GM19372 (cell line): Measurements from ENCODE around the gene TMEM108.

Source experiments
- ATAC-seq: cut with Tn5 transposase; IDR thresholded peaks from one replicate; pipeline ENCODE4 v1.9.1; 2021; ENCODE audit warnings: mild to moderate bottlenecking, low read depth, moderate library complexity; ENCODE audit not compliant: unreplicated experiment

Gene TMEM108

DNA sequence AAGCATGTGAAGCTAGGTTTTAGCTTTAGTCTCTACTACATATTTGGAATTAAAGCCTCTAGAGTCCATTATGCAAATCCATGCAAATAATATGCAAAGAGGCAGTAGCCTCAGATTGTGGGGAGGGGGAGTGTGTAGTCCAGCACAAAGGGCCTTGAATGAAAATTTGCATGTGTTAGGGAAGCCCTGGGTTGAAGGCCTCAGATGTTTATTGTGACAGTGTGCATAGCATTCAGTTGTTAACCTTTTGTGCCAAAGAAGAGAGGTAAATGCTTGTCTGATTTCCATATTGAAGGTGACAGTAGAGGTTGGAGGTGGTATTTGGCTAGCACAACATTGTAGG is 337.2 kb downstream of the TMEM108 start:
- no peak for ATAC-seq

GRCh38 chr3:133376810-133377209 is 338.6 kb downstream of the TMEM108 start:
- no peak for ATAC-seq

DNA sequence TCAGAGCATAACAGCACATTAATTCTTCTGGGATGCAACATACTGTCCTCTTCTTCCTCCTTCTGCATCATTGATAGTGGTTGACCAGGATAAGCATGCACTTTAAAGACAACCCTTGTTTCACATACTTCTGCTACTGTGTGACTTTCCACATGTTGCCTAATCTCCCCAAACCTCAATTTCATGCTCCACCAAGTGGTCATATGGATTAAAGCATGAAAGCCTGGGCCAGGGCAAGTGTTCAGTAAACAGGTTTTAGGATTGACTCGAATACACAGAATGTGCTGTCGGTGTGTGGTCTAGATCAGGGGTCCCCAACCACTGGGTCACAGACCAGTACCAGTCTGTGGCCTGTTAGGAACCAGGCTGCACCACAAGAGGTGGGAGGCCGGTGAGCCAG is 339.2 kb downstream of the TMEM108 start:
- no peak for ATAC-seq

DNA sequence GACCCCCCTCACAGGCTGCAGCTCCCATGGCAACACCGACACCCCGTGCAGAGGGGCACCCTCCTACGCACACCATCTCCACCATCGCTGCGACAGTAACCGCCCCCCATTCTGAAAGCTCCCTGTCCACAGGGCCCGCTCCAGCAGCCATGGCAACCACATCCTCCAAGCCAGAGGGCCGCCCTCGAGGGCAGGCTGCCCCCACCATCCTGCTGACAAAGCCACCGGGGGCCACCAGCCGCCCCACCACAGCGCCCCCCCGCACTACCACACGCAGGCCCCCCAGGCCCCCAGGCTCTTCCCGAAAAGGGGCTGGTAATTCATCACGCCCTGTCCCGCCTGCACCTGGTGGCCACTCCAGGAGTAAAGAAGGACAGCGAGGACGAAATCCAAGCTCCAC is 341.7 kb downstream of the TMEM108 start:
- ATAC-seq = no peak

- no peak for ATAC-seq
These were observed 342.5 kb downstream of the TMEM108 start for GRCh38 chr3:133380481-133381225.

DNA sequence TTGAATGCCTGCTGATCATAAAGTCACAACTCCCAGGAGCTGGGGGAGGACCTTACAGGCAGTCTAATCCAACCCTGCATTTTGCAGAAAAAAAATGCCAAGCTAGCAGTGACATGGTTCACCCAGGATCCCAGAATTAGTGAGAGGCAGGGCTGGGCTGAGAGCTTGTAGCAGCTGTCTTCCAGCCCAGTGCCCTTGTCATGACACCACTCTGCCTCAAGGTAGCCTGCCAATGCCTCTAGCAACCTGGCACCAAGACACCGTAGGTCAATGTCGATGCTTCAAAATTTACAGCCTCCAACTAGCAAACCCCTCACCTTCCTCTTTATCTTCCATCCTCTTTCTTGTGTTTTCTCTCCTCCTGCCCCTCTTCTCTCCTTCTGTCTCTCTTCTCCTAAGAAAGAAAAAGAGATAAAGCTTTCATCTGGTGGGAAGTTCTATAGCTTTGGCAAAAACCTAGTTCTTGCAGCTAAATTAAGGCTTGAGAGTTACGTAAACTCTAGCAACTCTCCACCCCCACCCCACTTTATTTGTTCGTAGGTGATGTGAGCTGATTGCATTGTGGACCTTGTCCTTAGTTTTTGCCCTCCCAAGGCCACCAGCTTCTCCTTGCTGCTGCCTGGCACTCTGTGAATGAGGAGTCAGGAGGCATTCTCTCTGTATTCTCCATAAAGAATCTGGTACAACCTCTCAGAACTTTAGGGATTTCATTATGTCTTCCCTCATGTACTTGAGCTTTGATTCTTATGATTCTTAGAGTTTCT is 343.3 kb downstream of the TMEM108 start:
- no peak for ATAC-seq

DNA sequence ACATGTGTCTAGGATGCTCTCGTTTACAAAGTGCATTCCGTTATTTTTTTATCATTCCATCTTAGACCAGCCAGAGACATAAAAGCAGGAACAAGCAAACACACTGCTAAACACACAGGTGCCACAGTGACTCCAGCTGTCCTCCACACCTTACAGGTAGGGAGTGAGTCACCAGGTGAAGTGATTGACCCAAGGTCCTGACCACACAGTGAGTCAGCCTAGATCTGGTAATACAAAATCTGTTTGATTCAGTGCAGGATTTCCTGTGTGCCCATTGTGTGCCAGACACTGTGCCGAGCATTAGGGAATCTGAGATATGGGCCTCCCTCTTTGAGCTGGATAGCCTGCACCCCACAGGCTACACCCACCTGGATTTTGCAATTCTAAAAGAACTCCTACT is 345.0 kb downstream of the TMEM108 start:
- ATAC-seq = no peak

GRCh38 chr3:133383741-133384140 is 345.6 kb downstream of the TMEM108 start:
- no peak for ATAC-seq

- peak; percentile 78 for ATAC-seq
These were observed 346.3 kb downstream of the TMEM108 start for GRCh38 chr3:133384331-133385027.

- ATAC-seq = no peak
These were observed 348.7 kb downstream of the TMEM108 start for GRCh38 chr3:133386876-133387275.

DNA sequence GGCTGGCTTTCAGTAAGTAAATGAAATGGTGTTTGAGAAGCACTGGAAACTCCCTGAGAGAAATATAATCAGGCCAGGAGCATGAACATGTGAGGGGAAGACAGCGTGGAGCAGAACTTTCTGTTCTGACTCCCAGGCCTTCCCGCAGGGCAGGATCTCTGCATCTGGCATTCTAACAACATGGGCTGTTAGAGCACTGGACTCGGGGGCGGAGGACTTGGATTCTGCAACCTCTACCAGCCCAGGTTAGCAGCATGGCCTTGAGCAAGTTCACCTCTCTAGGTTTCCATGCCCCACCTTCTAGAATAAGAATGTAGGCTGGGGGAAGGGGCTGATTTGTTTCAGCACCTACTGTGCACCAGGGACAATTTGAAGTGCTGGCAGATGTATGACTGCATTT is 349.1 kb downstream of the TMEM108 start:
- ATAC-seq = no peak

DNA sequence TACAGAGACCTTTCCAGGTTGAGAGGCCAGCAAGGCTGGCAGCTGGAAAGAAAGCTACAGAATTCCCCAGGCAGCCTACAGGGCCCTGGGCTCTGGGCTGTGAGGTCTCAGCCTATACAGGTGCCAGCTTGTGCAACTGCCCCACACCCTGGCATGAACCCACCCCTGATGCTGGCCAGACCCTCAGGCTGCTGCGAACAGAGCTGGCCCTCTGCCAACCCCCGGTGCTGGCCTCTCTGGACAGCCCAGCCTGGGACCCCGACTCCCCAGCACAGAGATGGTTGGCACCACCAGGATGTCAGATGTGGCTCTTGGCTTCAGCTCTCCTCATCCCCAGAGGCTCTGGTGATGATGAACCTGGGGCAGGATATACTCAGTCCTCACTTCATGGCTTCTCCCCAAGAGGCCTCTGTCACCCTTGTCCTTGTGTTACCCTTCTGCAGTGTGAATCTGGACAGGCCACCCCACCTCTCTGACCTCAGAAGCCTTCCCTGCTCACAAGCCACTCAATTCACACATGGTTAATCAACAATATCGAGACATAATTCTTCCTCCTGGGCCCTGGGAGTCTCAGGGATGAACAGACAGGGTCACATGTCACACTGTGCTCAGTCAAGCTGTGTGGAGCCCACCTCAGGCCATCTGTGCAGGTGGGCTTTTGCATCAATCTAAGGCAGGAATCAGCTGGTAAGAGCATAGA is 350.7 kb downstream of the TMEM108 start:
- ATAC-seq = no peak

DNA sequence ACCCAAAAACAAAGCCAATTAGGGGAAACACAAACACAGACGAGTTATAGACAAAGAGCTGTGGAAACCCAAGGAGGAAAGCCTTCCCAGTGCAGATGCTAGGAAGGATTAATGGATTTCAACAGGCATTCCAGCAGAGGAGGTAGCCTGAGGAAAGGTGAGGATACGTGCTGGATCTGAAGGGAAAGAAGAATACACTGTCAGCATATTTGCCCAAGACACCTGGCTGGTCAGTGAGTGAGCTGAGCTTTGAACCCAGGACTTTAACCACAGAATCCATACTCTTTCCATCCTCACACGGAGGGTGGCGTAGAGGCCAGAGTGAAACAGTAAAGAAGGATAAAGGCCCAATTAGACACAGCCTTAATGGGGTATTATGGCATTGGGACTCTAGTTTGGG is 352.5 kb downstream of the TMEM108 start:
- ATAC-seq = no peak

GRCh38 chr3:133393204-133393603 is 355.0 kb downstream of the TMEM108 start:
- ATAC-seq = no peak

DNA sequence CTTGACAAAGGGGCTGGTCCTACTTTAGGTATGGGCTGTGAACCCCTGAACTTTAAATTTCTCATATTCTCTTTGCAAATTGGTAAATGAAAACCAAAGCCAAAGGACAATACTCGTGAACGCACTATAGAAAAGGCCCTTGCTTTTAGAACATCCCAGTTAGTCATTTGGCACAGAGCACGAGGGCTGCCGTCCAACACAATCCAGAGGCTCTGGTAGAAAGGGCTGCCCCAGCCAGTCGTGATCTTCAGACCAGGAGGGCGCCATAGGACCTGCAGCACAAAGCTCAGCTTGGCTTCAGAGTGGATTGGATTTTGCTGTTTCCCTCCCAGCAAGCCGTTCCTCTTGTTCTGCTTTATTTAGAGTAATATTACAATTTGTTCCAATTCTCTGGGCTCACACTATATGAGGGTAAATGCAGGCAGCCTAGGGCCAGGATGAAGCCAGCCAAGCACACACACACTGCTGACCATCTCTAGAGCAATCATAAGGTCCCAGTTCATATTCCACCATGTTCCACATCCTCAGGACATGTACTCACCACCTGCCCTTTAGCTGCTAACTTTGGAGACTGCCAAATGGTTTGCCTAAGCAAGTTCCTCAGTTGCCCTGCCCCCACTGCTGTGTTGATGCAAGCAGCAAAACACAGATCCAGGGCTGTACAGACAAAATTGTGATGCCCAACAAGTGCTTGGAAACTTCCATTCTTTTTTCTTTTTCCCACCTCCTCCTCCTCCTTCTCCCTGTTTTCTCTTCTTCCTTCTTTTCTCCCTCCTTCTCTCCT is 355.7 kb downstream of the TMEM108 start:
- no peak for ATAC-seq

DNA sequence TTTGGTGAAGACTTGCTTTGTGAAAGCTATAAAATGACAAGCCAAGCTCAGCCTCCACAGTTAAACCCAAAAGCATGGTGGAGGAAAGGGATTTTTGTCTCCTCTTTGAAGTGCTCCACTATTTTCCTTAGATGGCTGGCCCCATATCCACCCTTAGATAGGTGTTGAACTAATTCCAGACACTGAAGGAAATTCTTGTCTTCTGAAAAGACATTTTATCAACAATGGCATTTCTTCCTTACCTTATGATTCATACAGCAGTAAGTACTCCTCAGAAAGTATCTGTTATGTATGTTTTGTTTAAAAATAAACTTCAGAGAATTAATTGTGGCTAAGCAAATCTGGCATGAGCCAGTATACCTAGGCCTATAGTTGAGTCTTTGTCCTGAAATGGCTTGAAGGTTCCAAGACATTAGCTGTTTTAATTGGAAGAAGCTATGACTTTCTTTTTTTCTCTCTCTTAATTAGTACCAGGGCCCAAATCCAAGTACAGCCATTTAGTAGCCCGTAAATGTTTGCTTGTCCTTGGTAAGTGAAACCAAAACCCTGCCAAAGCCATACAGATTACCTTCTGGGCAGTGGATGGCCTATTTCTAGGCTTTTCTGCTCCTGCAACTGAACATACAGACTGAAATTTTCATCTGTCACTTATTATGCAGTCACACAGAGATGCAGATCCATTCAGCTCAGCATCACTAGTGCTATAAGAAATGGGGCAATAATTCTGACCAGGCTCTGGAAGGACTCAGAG is 356.5 kb downstream of the TMEM108 start:
- no peak for ATAC-seq

DNA sequence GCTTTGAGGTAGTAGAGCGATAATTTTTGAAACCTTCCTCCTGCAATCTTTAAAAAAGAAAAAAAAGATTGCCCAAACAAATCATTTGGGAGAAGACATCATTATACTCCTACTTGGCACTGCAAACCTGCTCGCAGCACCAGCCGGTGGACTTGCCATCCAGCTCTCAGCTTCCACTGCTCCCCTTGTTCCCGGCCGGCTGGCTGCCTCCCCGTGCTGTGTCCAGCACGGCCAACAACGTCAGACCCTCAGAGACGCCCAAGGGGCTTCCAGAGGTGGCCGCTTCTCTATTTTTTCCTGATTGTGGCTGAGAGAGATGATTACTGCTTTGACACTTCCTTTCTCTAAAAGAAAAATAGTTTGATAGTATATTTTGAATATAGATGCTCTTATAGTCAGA is 358.7 kb downstream of the TMEM108 start:
- no peak for ATAC-seq

DNA sequence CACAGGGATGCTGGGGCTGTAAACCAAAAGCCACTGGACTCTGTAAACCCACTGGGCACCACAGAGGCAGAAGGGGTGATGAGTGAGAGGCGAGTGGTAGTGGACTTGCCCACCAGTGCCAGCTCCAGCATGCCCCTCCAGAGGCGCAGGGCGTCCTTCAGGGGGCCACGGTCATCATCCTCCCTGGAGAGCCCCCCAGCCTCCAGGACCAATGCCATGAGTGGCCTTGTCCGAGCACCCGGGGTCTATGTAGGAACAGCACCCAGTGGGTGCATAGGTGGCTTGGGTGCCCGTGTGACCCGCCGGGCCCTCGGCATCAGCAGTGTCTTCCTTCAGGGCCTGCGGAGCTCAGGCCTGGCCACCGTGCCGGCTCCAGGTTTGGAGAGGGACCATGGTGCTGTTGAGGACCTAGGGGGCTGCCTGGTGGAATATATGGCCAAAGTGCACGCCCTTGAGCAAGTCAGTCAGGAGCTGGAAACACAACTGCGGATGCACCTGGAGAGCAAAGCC is 361.9 kb downstream of the TMEM108 start, which contains the start of gene BFSP2:
Gene BFSP2, plus strand, starts transcription at position 51 of the 510 bp plus-strand sequence. Its CDS starts 28 bp downstream, at position 79.
- no peak for ATAC-seq
